B cell (primary cell): ENCODE data around the gene BCKDK. TPM values are rescaled to one million over a fixed set of nuclear protein-coding genes. Genes with fewer than 3 reads are reported as not detected.

ENCODE experiments used
- ATAC-seq: fragments of 200-7000 bp; cut with Tn5 transposase; one replicate; pipeline ENCODE4 v1.10.0; 2021; ENCODE audit warnings: low read depth, mild to moderate bottlenecking, moderate number of reproducible peaks, moderate library complexity
- CTCF ChIA-PET: fragments of 350-600 bp; sonication (Branson Sonifier 250); formaldehyde crosslinking; loops from one replicate; lab custom pipeline; 2021; ENCODE audit warnings: antibody characterized with exemption, inconsistent platforms; lab: Charles Lee
- POLR2A ChIA-PET: fragments of 350-600 bp; sonication (Branson Sonifier 250); formaldehyde crosslinking; loops from one replicate; lab custom pipeline; 2021; ENCODE audit warnings: antibody characterized with exemption; lab: Charles Lee
- DNase-seq: peaks from one replicate; pipeline ENCODE4 v3.0.0; 2013
- H2AFZ ChIP-seq: 2 replicates; pipeline ENCODE4 v1.6.1; 2012; ENCODE audit warnings: mild to moderate bottlenecking, low read depth, low read length; ENCODE audit not compliant: insufficient read depth, poor library complexity, severe bottlenecking
- H3K27ac ChIP-seq, 2 donors: 1 replicate in 1 of 2; 2 replicates in 1 of 2; pipeline ENCODE4 v1.5.1; 2012 to 2013; ENCODE audit warnings: low read length in 2 of 2, mild to moderate bottlenecking in 2 of 2, moderate library complexity in 1 of 2
- H3K27me3 ChIP-seq, 4 experiments: fragments of 200-600 bp in 1 of 4; sonication (generic) in 1 of 4; replicated peaks in 1 of 4; 1 replicate in 2 of 4; 2 replicates in 2 of 4; pipeline versions ENCODE4 v1.6.1 to v1.7.0; 2013 to 2016; ENCODE audit warnings: low read length in 3 of 4, mild to moderate bottlenecking in 2 of 4, mixed read lengths in 1 of 4, moderate library complexity in 1 of 4; ENCODE audit not compliant: insufficient read depth in 4 of 4, control insufficient read depth in 3 of 4; ENCODE audit errors: control extremely low read depth in 1 of 4
- H3K36me3 ChIP-seq, 2 experiments: replicated peaks in 1 of 2; 1 replicate in 1 of 2; 2 replicates in 1 of 2; pipeline versions ENCODE4 v1.6.1 to v1.7.1; 2013; ENCODE audit warnings: low read length in 1 of 2; ENCODE audit not compliant: insufficient read depth in 2 of 2, control insufficient read depth in 1 of 2; ENCODE audit errors: control extremely low read depth in 1 of 2, extremely low read depth in 1 of 2
- H3K4me1 ChIP-seq, 2 donors: fragments of 200-600 bp in 1 of 2; sonication (generic) in 1 of 2; 1 replicate in 1 of 2; 2 replicates in 1 of 2; pipeline versions ENCODE4 v1.5.1 to v1.6.1; 2013 to 2017; ENCODE audit warnings: low read length in 2 of 2; ENCODE audit not compliant: control insufficient read depth in 2 of 2, insufficient read depth in 2 of 2
- H3K4me2 ChIP-seq: replicated peaks from 2 replicates; pipeline ENCODE3; 2012; ENCODE audit warnings: mild to moderate bottlenecking, low read depth, low read length; ENCODE audit not compliant: poor library complexity, severe bottlenecking
- H3K4me3 ChIP-seq, 5 experiments: fragments of 200-600 bp in 1 of 5; sonication (generic) in 1 of 5; 1 replicate in 3 of 5; 2 replicates in 2 of 5; pipeline versions ENCODE4 v1.5.1 to v1.7.0; 2011 to 2016; ENCODE audit warnings: low read length in 4 of 5, mild to moderate bottlenecking in 4 of 5, low read depth in 2 of 5, control low read depth in 1 of 5, moderate library complexity in 1 of 5; ENCODE audit not compliant: insufficient read depth in 1 of 5; ENCODE audit errors: control extremely low read depth in 1 of 5, extremely low read depth in 1 of 5
- H3K79me2 ChIP-seq: fragments of 200-600 bp; sonication (generic); one replicate; pipeline ENCODE4 v1.6.0; 2016; ENCODE audit warnings: low read length; ENCODE audit not compliant: control insufficient read depth, insufficient read depth
- H3K9ac ChIP-seq: fragments of 200-600 bp; sonication (generic); 2 replicates; pipeline ENCODE4 v1.6.1; 2017; ENCODE audit warnings: mild to moderate bottlenecking, low read length, moderate library complexity
- H3K9me3 ChIP-seq, 3 donors: one replicate each; pipeline versions ENCODE4 v1.6.1 to v1.7.1; 2013; ENCODE audit warnings: low read length in 2 of 3; ENCODE audit not compliant: control insufficient read depth in 2 of 3, insufficient read depth in 1 of 3; ENCODE audit errors: control extremely low read depth in 1 of 3
- H4K20me1 ChIP-seq: 2 replicates; pipeline ENCODE4 v1.6.0; 2012; ENCODE audit warnings: mild to moderate bottlenecking, low read length; ENCODE audit not compliant: insufficient read depth, control insufficient read depth, poor library complexity, severe bottlenecking
- H3K27ac Mint-ChIP-seq: one replicate; pipeline ENCODE4 v1.8.0; 2021; ENCODE audit warnings: mixed read lengths
- H3K27me3 Mint-ChIP-seq: one replicate; pipeline ENCODE4 v1.8.0; 2021; ENCODE audit warnings: mixed read lengths
- H3K4me1 Mint-ChIP-seq: one replicate; pipeline ENCODE4 v1.8.0; 2021; ENCODE audit warnings: mixed read lengths
- H3K4me3 Mint-ChIP-seq: one replicate; pipeline ENCODE4 v1.8.0; 2021; ENCODE audit warnings: mixed read lengths
- H3K9me3 Mint-ChIP-seq: one replicate; pipeline ENCODE4 v1.8.0; 2022; ENCODE audit warnings: mixed read lengths; ENCODE audit not compliant: insufficient read depth
- CTCF ChIP-seq: fragments of 200-600 bp; IDR thresholded peaks from one replicate; pipeline ENCODE4 v1.8.0; 2022; ENCODE audit warnings: antibody characterized with exemption, mild to moderate bottlenecking
- EZH2 ChIP-seq: IDR thresholded peaks from 2 replicates; pipeline ENCODE4 v1.6.1; 2012; ENCODE audit warnings: borderline replicate concordance, low read depth, mild to moderate bottlenecking, moderate library complexity, low read length; ENCODE audit not compliant: insufficient read depth, poor library complexity, severe bottlenecking
- WGBS: methylation state at CpG from one replicate; pipeline ENCODE4 v1.1.5; 2013; ENCODE audit warnings: missing lambda C conversion rate; ENCODE audit not compliant: insufficient coverage; 5-methylcytosine and 5-hydroxymethylcytosine counted together
- intact Hi-C: fragments of 100-400 bp; cut with micrococcal nuclease; formaldehyde crosslinking; loops from one replicate; pipeline ENCODE4 v1.10.0; 2022
- polyA plus RNA-seq: library from polyadenylated mRNA; depleted of rRNA; stranded (reverse); fragments of >200 nt; gene quantifications from 2 replicates; pipeline ENCODE4 v1.2.3, GENCODE V29; 2012
- total RNA-seq, 2 donors: library from RNA; stranded (reverse); fragments of 120-200 nt in 1 of 2; gene quantifications; 1 replicate in 1 of 2; 2 replicates in 1 of 2; pipeline versions ENCODE4 v1.2.3 to v1.2.4, GENCODE V29; 2013 to 2022

Gene BCKDK
- total and polyA plus RNA-seq, 2 donors (not counting 1 experiment from before 2014, with no cell fraction given), result 24.7 to 27.6 TPM

DNA sequence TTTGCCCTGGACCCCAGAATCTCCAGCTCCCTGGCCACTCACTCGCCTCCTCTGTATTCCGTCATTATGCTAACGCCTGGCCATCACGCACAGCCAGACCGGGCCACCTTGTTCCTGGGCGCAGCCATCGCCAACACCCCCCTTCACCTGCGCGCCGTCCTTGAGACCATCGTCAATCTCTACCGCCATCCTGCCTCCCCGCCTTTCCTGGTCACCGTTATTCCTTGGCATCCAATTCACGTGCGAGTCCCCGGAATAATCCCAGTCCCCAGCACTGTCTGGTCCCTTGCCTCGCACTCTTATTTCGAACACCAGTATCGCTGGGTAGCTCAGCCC lies 14.1 kb upstream of the BCKDK start:
- Histone ChIP-seq H3K9ac (peak overlapping the region; percentile 87), H3K9me3 (no peaks in the 10 kb centered on the region), H3K4me1 (peaks cover 14 to 31% of the 10 kb centered on the region in 2 donors), H2AFZ (peak overlapping the region; percentile 95), H3K27me3 (no peaks in the 10 kb centered on the region), H3K27ac (peak overlapping the region; percentile 81 to 85), H3K79me2 (peaks cover 10% of the 10 kb centered on the region), H4K20me1 (no peaks in the 10 kb centered on the region), H3K36me3 (peaks cover 0 to 5% of the 10 kb centered on the region in 2 experiments), H3K4me2 (peak overlapping the region; percentile 85), H3K4me3 (peak overlapping the region; percentile 50 to 99 (median 73))
- WGBS, result 1% methylated on average over 20 of the region's 20 CpGs
- POLR2A ChIA-PET, result interaction anchor here (0.6 to 1.8 kb wide), 4 partner anchors 9 to 192 kb away, joined by 3 to 6 read pairs (median 4); partner anchors contain the start of genes ZNF646 and ZNF668
- peak overlapping the region; percentile 98 for H3K4me3 Mint-ChIP-seq
- no peaks in the 10 kb centered on the region for H3K9me3 Mint-ChIP-seq
- intact Hi-C loops, result loop anchor here (1.0 to 2.0 kb wide), 7 partner anchors 15 to 109 kb away; partner anchors contain the start of genes BCKDK, HSD3B7, KAT8 and STX4
- H3K27ac Mint-ChIP-seq, result peak overlapping the region; percentile 96
- no peak for ATAC-seq
- TF ChIP-seq CTCF, result no peak
- no peak for TF ChIP-seq EZH2
- DNase-seq, result no peak
- no peaks in the 10 kb centered on the region for H3K27me3 Mint-ChIP-seq
- CTCF ChIA-PET, result interaction anchor here (2.4 kb wide), 1 partner anchor 48 kb away, joined by 11 read pairs; no protein-coding TSS in a partner anchor
- H3K4me1 Mint-ChIP-seq, result peaks cover 29% of the 10 kb centered on the region

DNA sequence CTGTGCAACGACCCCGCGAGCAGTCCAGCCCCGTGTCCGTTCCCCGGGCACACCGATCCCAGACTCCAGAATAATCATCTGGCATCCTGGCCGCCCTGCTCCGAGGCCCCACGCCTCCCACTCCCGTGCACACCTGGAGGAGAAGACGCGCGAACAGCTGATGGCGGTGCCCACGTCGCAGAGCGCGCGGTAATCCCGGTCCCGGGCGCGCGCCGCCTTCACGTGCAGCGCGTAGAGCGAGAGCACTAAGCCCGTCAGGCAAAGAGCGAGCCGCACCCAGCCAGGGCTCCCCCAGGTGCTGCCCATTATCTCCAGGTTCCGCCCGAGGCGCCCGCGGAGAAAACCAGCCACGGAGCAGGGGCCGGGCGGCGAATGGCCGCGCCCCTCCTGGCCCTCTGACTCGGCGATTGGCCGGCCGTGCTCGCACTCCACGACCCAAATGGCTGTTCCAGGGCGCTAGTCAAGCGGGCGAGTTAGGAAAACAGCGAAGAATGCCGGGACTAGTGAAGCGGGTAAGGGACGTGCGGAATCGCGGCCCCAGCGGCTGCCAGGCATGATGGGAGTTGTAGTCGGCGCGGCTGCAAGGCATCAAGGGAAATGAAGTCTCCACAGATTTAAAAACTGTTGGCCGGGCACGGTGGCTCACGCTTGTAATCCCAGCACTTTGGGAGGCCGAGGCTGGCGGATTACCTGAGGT lies 13.6 kb upstream of the BCKDK start, which contains the start of gene VKORC1:
VKORC1 (minus strand) TSS at position 374 of the 697 bp plus-strand sequence; CDS start at position 306, 68 bp downstream.
- POLR2A ChIA-PET, result interaction anchor here (0.9 to 1.8 kb wide), 3 partner anchors 8 to 47 kb away, joined by 3 to 6 read pairs (median 5); partner anchors contain the start of genes ZNF646 and ZNF668
- Mint-ChIP-seq H3K4me3 (peak within 1 kb of the TSS; percentile 98), H3K27ac (peak within 1 kb of the TSS; percentile 96), H3K4me1 (peaks cover 29% of the 10 kb centered on the region), H3K9me3 (no peaks in the 10 kb centered on the region), H3K27me3 (no peaks in the 10 kb centered on the region)
- ATAC-seq (peak; percentile 89), DNase-seq (peak; percentile 90)
- intact Hi-C loops, result loop anchor here (1.0 to 2.0 kb wide), 7 partner anchors 14 to 109 kb away; partner anchors contain the start of genes BCKDK, HSD3B7, KAT8 and STX4
- no peak for TF ChIP-seq EZH2
- no peak for TF ChIP-seq CTCF
- peak within 1 kb of the TSS; percentile 81 to 85 for H3K27ac ChIP-seq
- H4K20me1 ChIP-seq, result no peaks in the 10 kb centered on the region
- peak within 1 kb of the TSS; percentile 95 for H2AFZ ChIP-seq
- H3K36me3 ChIP-seq, result peaks cover 0 to 5% of the 10 kb centered on the region in 2 experiments
- CTCF ChIA-PET, result interaction anchor here (2.4 kb wide), 2 partner anchors 47 to 110 kb away, joined by 11 to 12 read pairs; partner anchors contain the start of gene HSD3B7
- H3K9ac ChIP-seq, result peak within 1 kb of the TSS; percentile 87
- H3K9me3 ChIP-seq, result no peaks in the 10 kb centered on the region
- H3K4me3 ChIP-seq, result peak within 1 kb of the TSS; percentile 50 to 99 (median 73)
- H3K4me2 ChIP-seq, result peak within 1 kb of the TSS; percentile 85
- peaks cover 10% of the 10 kb centered on the region for H3K79me2 ChIP-seq
- H3K4me1 ChIP-seq, result peaks cover 14 to 31% of the 10 kb centered on the region in 2 donors
- WGBS, result under 1% methylated on average over 69 of the region's 69 CpGs
- no peaks in the 10 kb centered on the region for H3K27me3 ChIP-seq
